ENCODE results near the gene ZNF771.

DNA sequence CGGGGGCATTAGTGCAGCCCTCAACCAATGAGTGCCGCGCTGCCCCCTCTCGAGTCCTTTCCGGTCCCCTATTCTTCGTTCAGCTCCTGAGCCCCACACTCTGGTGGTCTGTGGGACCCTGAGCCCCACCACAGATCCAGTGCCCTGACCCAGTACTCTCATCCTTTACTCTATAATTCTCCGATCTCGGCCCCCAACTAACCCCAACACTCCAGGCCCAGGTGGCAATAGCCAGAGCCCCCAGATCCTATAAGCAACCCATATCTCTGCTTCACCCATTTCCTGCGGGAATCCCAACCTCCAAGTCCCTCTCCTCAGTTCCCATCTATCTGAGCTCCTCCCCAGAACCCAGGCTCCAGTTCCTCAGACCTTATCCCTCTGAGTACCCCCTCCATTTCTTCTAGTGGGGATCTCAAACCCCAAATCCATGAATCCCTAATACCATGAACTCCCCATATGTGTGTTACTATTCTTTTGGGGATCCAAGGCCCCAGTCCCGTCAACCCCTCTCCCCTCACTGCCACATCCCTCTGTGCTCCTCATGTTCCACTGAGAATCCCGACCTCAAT, 36.1 kb upstream of the ZNF771 start:
- TF ChIP-seq, protein P1, sequence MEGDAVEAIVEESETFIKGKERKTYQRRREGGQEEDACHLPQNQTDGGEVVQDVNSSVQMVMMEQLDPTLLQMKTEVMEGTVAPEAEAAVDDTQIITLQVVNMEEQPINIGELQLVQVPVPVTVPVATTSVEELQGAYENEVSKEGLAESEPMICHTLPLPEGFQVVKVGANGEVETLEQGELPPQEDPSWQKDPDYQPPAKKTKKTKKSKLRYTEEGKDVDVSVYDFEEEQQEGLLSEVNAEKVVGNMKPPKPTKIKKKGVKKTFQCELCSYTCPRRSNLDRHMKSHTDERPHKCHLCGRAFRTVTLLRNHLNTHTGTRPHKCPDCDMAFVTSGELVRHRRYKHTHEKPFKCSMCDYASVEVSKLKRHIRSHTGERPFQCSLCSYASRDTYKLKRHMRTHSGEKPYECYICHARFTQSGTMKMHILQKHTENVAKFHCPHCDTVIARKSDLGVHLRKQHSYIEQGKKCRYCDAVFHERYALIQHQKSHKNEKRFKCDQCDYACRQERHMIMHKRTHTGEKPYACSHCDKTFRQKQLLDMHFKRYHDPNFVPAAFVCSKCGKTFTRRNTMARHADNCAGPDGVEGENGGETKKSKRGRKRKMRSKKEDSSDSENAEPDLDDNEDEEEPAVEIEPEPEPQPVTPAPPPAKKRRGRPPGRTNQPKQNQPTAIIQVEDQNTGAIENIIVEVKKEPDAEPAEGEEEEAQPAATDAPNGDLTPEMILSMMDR (IDR thresholded peaks at IDR 0.05), result no peak
- TF ChIP-seq POLR2A (IDR thresholded peaks at IDR 0.05) (no peak), POLR2AphosphoS5 (IDR thresholded peaks at IDR 0.05) (no peak)
